ENCODE data around the gene MBNL3. TPM values are rescaled to one million over a fixed set of nuclear protein-coding genes. Genes with fewer than 3 reads are reported as not detected.

The MBNL3 gene
- total RNA-seq, 1 donor from 2014 or later = 3.4 TPM

- Histone ChIP-seq H3K4me2 (no peak overlapping the region), H3F3A (ENCODE audit: low read depth) (no peaks in the 10 kb centered on the region), H3K4me3 (no peak overlapping the region), H3K27me3 (no peaks in the 10 kb centered on the region), H3K9me3 (ENCODE audit: low read depth) (no peaks in the 10 kb centered on the region), H3K9ac (no peak overlapping the region), H4K20me1 (ENCODE audit: low read depth) (no peaks in the 10 kb centered on the region), H2AFZ (replicated peaks) (no peak overlapping the region), H3K4me1 (no peaks in the 10 kb centered on the region), H3K27ac (no peak overlapping the region), H3K79me2 (ENCODE audit: low read depth) (no peaks in the 10 kb centered on the region), H3K36me3 (no peaks in the 10 kb centered on the region)
- Mint-ChIP-seq H3K9me3 (no peaks in the 10 kb centered on the region), H3K4me1 (peaks cover 7% of the 10 kb centered on the region), H3K36me3 (peaks cover 12% of the 10 kb centered on the region), H3K27me3 (ENCODE audit: insufficient read depth, low read depth) (no peaks in the 10 kb centered on the region), H3K4me3 (no peak overlapping the region), H3K27ac (no peak overlapping the region)
- TF ChIP-seq, protein P1, sequence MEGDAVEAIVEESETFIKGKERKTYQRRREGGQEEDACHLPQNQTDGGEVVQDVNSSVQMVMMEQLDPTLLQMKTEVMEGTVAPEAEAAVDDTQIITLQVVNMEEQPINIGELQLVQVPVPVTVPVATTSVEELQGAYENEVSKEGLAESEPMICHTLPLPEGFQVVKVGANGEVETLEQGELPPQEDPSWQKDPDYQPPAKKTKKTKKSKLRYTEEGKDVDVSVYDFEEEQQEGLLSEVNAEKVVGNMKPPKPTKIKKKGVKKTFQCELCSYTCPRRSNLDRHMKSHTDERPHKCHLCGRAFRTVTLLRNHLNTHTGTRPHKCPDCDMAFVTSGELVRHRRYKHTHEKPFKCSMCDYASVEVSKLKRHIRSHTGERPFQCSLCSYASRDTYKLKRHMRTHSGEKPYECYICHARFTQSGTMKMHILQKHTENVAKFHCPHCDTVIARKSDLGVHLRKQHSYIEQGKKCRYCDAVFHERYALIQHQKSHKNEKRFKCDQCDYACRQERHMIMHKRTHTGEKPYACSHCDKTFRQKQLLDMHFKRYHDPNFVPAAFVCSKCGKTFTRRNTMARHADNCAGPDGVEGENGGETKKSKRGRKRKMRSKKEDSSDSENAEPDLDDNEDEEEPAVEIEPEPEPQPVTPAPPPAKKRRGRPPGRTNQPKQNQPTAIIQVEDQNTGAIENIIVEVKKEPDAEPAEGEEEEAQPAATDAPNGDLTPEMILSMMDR (IDR thresholded peaks at IDR 0.05) = no peak
- TF ChIP-seq EZH2phosphoT487 (IDR thresholded peaks at IDR 0.05) = no peak
- no peak for TF ChIP-seq EZH2 (IDR thresholded peaks at IDR 0.05)
- no peak for DNase-seq (ENCODE audit: low spot score)
Measured at GRCh38 chrX:132433001-132433400, 55.8 kb downstream of the MBNL3 start.

DNA sequence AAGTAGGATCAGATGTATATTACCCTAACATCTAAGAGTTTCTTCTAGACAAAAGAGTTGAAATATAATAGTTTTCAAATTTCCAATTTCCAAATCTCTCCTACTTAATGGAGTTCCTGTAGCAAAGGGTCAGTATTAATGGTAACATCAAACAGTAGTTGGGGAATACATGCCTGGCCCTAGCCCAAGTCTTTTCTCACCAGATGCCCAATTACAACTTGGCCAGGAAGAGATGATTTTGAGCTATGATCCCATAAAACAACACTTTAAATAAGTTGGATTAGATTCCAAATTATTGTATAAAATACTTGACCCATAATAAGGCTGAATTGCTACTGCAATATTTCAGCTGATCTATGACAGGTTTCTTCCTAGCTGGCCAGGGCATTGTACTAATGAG lies 59.9 kb downstream of the MBNL3 start:
- Histone ChIP-seq H3F3A (ENCODE audit: low read depth) (no peaks in the 10 kb centered on the region), H3K4me3 (no peak overlapping the region), H3K9ac (no peak overlapping the region), H3K9me3 (ENCODE audit: low read depth) (no peaks in the 10 kb centered on the region), H4K20me1 (ENCODE audit: low read depth) (no peaks in the 10 kb centered on the region), H3K4me1 (no peaks in the 10 kb centered on the region), H2AFZ (replicated peaks) (no peak overlapping the region), H3K4me2 (no peak overlapping the region), H3K79me2 (ENCODE audit: low read depth) (no peaks in the 10 kb centered on the region), H3K27me3 (no peaks in the 10 kb centered on the region), H3K36me3 (no peaks in the 10 kb centered on the region), H3K27ac (no peak overlapping the region)
- Mint-ChIP-seq H3K27me3 (ENCODE audit: insufficient read depth, low read depth) (no peaks in the 10 kb centered on the region), H3K9me3 (no peaks in the 10 kb centered on the region), H3K4me1 (peaks cover 13% of the 10 kb centered on the region), H3K36me3 (peaks cover 3% of the 10 kb centered on the region), H3K4me3 (no peak overlapping the region), H3K27ac (no peak overlapping the region)
- no peak for DNase-seq (ENCODE audit: low spot score)
- TF ChIP-seq EZH2 (IDR thresholded peaks at IDR 0.05) (no peak), EZH2phosphoT487 (IDR thresholded peaks at IDR 0.05) (no peak)
- TF ChIP-seq, protein P1 (IDR thresholded peaks at IDR 0.05) = no peak

- Mint-ChIP-seq H3K36me3 (peaks cover 3% of the 10 kb centered on the region), H3K27ac (no peak overlapping the region), H3K4me1 (peaks cover 11% of the 10 kb centered on the region), H3K9me3 (no peaks in the 10 kb centered on the region), H3K4me3 (no peak overlapping the region), H3K27me3 (ENCODE audit: insufficient read depth, low read depth) (no peaks in the 10 kb centered on the region)
- Histone ChIP-seq H3F3A (ENCODE audit: low read depth) (no peaks in the 10 kb centered on the region), H3K4me3 (no peak overlapping the region), H3K79me2 (ENCODE audit: low read depth) (no peaks in the 10 kb centered on the region), H3K27me3 (no peaks in the 10 kb centered on the region), H3K27ac (no peak overlapping the region), H3K4me2 (no peak overlapping the region), H3K36me3 (no peaks in the 10 kb centered on the region), H2AFZ (replicated peaks) (no peak overlapping the region), H4K20me1 (ENCODE audit: low read depth) (no peaks in the 10 kb centered on the region), H3K4me1 (no peaks in the 10 kb centered on the region), H3K9me3 (ENCODE audit: low read depth) (no peaks in the 10 kb centered on the region), H3K9ac (no peak overlapping the region)
- no peak for DNase-seq (ENCODE audit: low spot score)
- TF ChIP-seq EZH2 (IDR thresholded peaks at IDR 0.05) (no peak), EZH2phosphoT487 (IDR thresholded peaks at IDR 0.05) (no peak)
- TF ChIP-seq, protein P1 (IDR thresholded peaks at IDR 0.05) = no peak
Measured at GRCh38 chrX:132426695-132427281, 62.0 kb downstream of the MBNL3 start.
